Lower lobe of right lung (tissue), 2 donors: Measurements from ENCODE around the gene MARK4. TPM values are rescaled to one million over a fixed set of nuclear protein-coding genes. Genes with fewer than 3 reads are reported as not detected.

Source experiments
- ATAC-seq, 2 donors: fragments of 200-7000 bp; cut with Tn5 transposase; one replicate each; pipeline ENCODE4 v1.9.1; 2020 to 2022; ENCODE audit warnings: mild to moderate bottlenecking in 2 of 2, moderate library complexity in 2 of 2
- DNase-seq: peaks from one replicate; pipeline ENCODE4 v3.0.0-alpha.2; 2020
- H3K27ac ChIP-seq: fragments of 200-600 bp; one replicate; pipeline ENCODE4 v1.8.0; 2022
- H3K27me3 ChIP-seq: fragments of 200-600 bp; one replicate; pipeline ENCODE4 v1.8.0; 2022; ENCODE audit warnings: low read depth
- H3K36me3 ChIP-seq: fragments of 200-600 bp; one replicate; pipeline ENCODE4 v1.8.0; 2022; ENCODE audit warnings: mild to moderate bottlenecking
- H3K4me1 ChIP-seq: fragments of 200-600 bp; one replicate; pipeline ENCODE4 v1.8.0; 2022
- H3K4me3 ChIP-seq: fragments of 200-600 bp; one replicate; pipeline ENCODE4 v1.8.0; 2022; ENCODE audit warnings: mild to moderate bottlenecking
- H3K9me3 ChIP-seq: fragments of 200-600 bp; one replicate; pipeline ENCODE4 v1.8.0; 2022
- intact Hi-C: fragments of 100-400 bp; cut with DNase I; formaldehyde crosslinking; loops from one replicate; pipeline ENCODE4 v1.11.0; 2022
- total RNA-seq: library from RNA; stranded (reverse); fragmentation: NEBNext Ultra II Directional; extraction: Animal tissue kit (Norgen Biotek cat#: 25700); gene quantifications from one replicate; pipeline ENCODE4 v1.2.1, GENCODE V29; 2021
- TF ChIP-seq, protein P1 (sequence below): fragments of 200-600 bp; IDR thresholded peaks from one replicate; pipeline ENCODE4 v1.8.0; 2022; ENCODE audit warnings: antibody characterized with exemption, mild to moderate bottlenecking
- donor health status: DM: no; HTN: yes; CAD: no; lungs with severe emphysema.

MARK4 gene
- total RNA-seq, 1 donor from 2014 or later = 32.5 TPM

- Histone ChIP-seq H3K4me1 (peaks cover 5% of the 10 kb centered on the region), H3K27ac (no peak overlapping the region), H3K27me3 (peaks cover 16% of the 10 kb centered on the region), H3K36me3 (no peaks in the 10 kb centered on the region), H3K9me3 (no peaks in the 10 kb centered on the region), H3K4me3 (no peak overlapping the region)
- intact Hi-C loops = no loop called here
- ATAC-seq (no peak), DNase-seq (no peak)
- TF ChIP-seq, protein P1, sequence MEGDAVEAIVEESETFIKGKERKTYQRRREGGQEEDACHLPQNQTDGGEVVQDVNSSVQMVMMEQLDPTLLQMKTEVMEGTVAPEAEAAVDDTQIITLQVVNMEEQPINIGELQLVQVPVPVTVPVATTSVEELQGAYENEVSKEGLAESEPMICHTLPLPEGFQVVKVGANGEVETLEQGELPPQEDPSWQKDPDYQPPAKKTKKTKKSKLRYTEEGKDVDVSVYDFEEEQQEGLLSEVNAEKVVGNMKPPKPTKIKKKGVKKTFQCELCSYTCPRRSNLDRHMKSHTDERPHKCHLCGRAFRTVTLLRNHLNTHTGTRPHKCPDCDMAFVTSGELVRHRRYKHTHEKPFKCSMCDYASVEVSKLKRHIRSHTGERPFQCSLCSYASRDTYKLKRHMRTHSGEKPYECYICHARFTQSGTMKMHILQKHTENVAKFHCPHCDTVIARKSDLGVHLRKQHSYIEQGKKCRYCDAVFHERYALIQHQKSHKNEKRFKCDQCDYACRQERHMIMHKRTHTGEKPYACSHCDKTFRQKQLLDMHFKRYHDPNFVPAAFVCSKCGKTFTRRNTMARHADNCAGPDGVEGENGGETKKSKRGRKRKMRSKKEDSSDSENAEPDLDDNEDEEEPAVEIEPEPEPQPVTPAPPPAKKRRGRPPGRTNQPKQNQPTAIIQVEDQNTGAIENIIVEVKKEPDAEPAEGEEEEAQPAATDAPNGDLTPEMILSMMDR = no peak
These were observed 19.2 kb upstream of the MARK4 start for GRCh38 chr19:45231891-45232290.

DNA sequence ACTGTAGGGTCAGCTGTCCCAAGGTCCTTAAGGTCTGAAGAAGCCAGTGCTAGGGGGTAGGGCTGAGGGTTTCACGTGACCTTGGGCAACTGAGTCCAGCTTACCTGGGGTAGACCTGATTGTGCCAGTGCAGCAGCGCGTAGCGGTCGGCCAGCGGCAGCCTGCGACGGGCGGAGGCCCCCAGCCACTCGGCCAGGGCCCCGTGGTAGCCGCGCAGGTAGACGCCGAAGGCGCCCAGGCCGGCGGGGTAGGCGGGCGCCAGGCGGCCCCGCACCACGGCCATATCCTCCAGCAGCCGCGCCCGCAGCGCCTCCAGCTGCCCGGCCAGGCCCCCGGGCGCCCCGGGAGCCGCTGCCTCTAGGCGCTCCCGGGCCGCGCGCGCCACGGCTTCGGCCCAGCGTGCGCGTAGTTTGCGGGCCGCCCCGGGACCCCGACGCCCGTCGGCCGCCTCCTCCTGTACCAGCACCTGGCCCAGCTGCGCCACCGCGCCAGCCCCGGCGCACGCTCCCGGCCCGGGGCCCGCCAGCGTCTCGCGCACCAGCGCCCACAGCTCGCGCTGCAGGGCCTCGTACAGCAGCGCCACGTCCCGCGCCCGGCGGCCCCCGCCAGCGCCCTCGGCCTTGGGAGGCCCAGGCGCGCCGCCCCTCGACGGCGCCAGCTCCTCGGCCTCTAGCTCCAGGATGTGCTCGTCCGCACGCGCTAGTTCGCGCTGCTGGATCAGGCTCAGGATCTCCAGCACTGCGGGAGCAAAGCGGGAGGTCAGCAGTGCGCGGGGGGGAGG, 16.8 kb upstream of the MARK4 start:
- ATAC-seq (no peak), DNase-seq (no peak)
- no peaks in the 10 kb centered on the region for H3K36me3 ChIP-seq
- TF ChIP-seq, protein P1 = no peak
- no peaks in the 10 kb centered on the region for H3K9me3 ChIP-seq
- H3K4me1 ChIP-seq = peaks cover 5% of the 10 kb centered on the region
- intact Hi-C loops = no loop called here
- H3K4me3 ChIP-seq = no peak overlapping the region
- no peak overlapping the region for H3K27ac ChIP-seq
- peaks cover 19% of the 10 kb centered on the region for H3K27me3 ChIP-seq

DNA sequence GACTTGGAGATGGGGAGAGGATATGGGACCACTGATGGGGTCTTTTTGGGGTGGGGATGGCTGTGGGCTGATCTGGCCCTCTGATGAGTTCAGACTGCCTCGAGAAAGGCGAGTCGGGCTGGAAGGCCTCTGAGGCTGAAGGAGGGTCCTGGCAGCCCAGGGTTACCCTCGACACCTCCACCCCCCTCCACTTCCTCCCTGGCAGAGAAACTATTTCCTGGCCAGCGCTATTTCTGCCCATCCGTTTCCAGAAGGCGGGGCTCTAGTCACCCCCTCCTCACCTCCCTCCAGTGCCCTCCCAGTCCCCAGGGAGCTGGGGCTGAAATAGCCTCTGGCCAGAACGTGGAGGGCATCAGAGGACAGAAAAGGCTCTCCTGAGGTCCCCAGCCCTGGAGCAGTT, 15.6 kb upstream of the MARK4 start:
- no peak overlapping the region for H3K27ac ChIP-seq
- no peaks in the 10 kb centered on the region for H3K36me3 ChIP-seq
- H3K4me1 ChIP-seq = peaks cover 5% of the 10 kb centered on the region
- ATAC-seq = no peak
- H3K27me3 ChIP-seq = peaks cover 19% of the 10 kb centered on the region
- no peak for DNase-seq
- H3K9me3 ChIP-seq = no peaks in the 10 kb centered on the region
- TF ChIP-seq, protein P1 = no peak
- H3K4me3 ChIP-seq = no peak overlapping the region
- intact Hi-C loops = no loop called here

DNA sequence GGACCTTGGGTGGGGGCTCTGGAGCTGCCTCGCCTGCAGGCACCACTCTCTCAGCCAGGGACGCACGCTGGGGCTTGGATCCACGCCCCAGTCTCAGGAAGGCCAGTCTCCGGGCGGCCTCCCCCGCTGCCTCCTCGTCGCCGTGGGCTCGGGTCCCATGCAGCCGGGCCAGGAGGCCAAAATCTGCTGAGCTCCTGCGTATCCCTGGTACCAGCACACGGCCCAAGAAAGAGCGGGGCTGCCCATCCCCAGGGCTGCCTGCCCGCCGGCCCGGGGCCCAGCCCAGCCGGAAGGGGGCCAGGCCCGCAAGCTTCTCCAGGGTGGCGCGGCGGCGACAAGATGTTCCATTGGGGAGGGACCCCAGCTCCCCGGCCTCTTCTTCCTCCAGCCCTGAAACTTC, 12.5 kb upstream of the MARK4 start:
- Histone ChIP-seq H3K9me3 (no peaks in the 10 kb centered on the region), H3K36me3 (no peaks in the 10 kb centered on the region), H3K4me3 (no peak overlapping the region), H3K27me3 (peaks cover 18% of the 10 kb centered on the region), H3K27ac (no peak overlapping the region), H3K4me1 (peaks cover 5% of the 10 kb centered on the region)
- DNase-seq (no peak), ATAC-seq (no peak)
- intact Hi-C loops = no loop called here
- TF ChIP-seq, protein P1 = no peak

- TF ChIP-seq, protein P1 = no peak
These were observed 7.8 kb upstream of the MARK4 start for GRCh38 chr19:45243144-45243732.

More at GRCh38 chr19:45243144-45243732, 7.8 kb upstream of the MARK4 start:
- Histone ChIP-seq H3K27ac (no peak overlapping the region), H3K36me3 (no peaks in the 10 kb centered on the region), H3K27me3 (no peaks in the 10 kb centered on the region), H3K4me1 (peaks cover 3% of the 10 kb centered on the region), H3K9me3 (no peaks in the 10 kb centered on the region), H3K4me3 (no peak overlapping the region)
- ATAC-seq (no peak), DNase-seq (no peak)
- intact Hi-C loops = no loop called here
